ENCODE measurements around the gene PLPPR1.

The PLPPR1 gene

GRCh38 chr9:101128623-101129022, 100.1 kb downstream of the PLPPR1 start:
- H3K9me2 ChIP-seq (replicated peaks; ENCODE audit: low read depth, low read length), result no peaks in the 10 kb centered on the region
- no peaks in the 10 kb centered on the region for H3K36me3 ChIP-seq (ENCODE audit: insufficient read depth, low read length)
- no peaks in the 10 kb centered on the region for H3K9me3 ChIP-seq (ENCODE audit: insufficient read depth, low read depth, low read length)
- H3K27me3 ChIP-seq (ENCODE audit: insufficient read depth, low read length, poor library complexity, severe bottlenecking), result no peaks in the 10 kb centered on the region
- H3F3A ChIP-seq (ENCODE audit: low read depth), result no peaks in the 10 kb centered on the region
- no peak overlapping the region for H3K4me2 ChIP-seq (ENCODE audit: low read depth, low read length, poor library complexity, severe bottlenecking)
- no peak overlapping the region for H3K4me3 ChIP-seq (ENCODE audit: low read length, poor library complexity, severe bottlenecking)
- H3K9ac ChIP-seq (ENCODE audit: low read depth, low read length, poor library complexity, severe bottlenecking), result no peak overlapping the region
- no peaks in the 10 kb centered on the region for H3K4me1 ChIP-seq (ENCODE audit: insufficient read depth, low read length, poor library complexity, severe bottlenecking)
- H4K20me1 ChIP-seq (ENCODE audit: insufficient read depth, low read length, poor library complexity, severe bottlenecking), result no peaks in the 10 kb centered on the region
- no peaks in the 10 kb centered on the region for H3K79me2 ChIP-seq (ENCODE audit: insufficient read depth, low read length)
- H2AFZ ChIP-seq (ENCODE audit: low read length), result no peak overlapping the region
- no peak for TF ChIP-seq CTCF (conservative IDR thresholded peaks at IDR 0.05; ENCODE audit: low read length)
- TF ChIP-seq EZH2phosphoT487 (IDR thresholded peaks at IDR 0.05; ENCODE audit: borderline replicate concordance), result no peak

GRCh38 chr9:101130054-101130453, 101.5 kb downstream of the PLPPR1 start:
- no peaks in the 10 kb centered on the region for H4K20me1 ChIP-seq (ENCODE audit: insufficient read depth, low read length, poor library complexity, severe bottlenecking)

GRCh38 chr9:101131326-101131725, 102.8 kb downstream of the PLPPR1 start:
- no peaks in the 10 kb centered on the region for H3K27me3 ChIP-seq (ENCODE audit: insufficient read depth, low read length, poor library complexity, severe bottlenecking)

More at GRCh38 chr9:101130054-101130453, 101.5 kb downstream of the PLPPR1 start:
- Histone ChIP-seq H3K9me2 (replicated peaks; ENCODE audit: low read depth, low read length) (no peaks in the 10 kb centered on the region), H3K9me3 (ENCODE audit: insufficient read depth, low read depth, low read length) (no peaks in the 10 kb centered on the region), H2AFZ (ENCODE audit: low read length) (no peak overlapping the region), H3K27me3 (ENCODE audit: insufficient read depth, low read length, poor library complexity, severe bottlenecking) (no peaks in the 10 kb centered on the region), H3K79me2 (ENCODE audit: insufficient read depth, low read length) (no peaks in the 10 kb centered on the region), H3K4me1 (ENCODE audit: insufficient read depth, low read length, poor library complexity, severe bottlenecking) (no peaks in the 10 kb centered on the region), H3K9ac (ENCODE audit: low read depth, low read length, poor library complexity, severe bottlenecking) (no peak overlapping the region), H3K4me3 (ENCODE audit: low read length, poor library complexity, severe bottlenecking) (no peak overlapping the region), H3K4me2 (ENCODE audit: low read depth, low read length, poor library complexity, severe bottlenecking) (no peak overlapping the region), H3K36me3 (ENCODE audit: insufficient read depth, low read length) (no peaks in the 10 kb centered on the region), H3F3A (ENCODE audit: low read depth) (no peaks in the 10 kb centered on the region)
- no peak for TF ChIP-seq EZH2phosphoT487 (IDR thresholded peaks at IDR 0.05; ENCODE audit: borderline replicate concordance)
- TF ChIP-seq CTCF (conservative IDR thresholded peaks at IDR 0.05; ENCODE audit: low read length), result no peak

More at GRCh38 chr9:101131326-101131725, 102.8 kb downstream of the PLPPR1 start:
- Histone ChIP-seq H3K9me3 (ENCODE audit: insufficient read depth, low read depth, low read length) (no peaks in the 10 kb centered on the region), H3K9me2 (replicated peaks; ENCODE audit: low read depth, low read length) (no peaks in the 10 kb centered on the region), H3K36me3 (ENCODE audit: insufficient read depth, low read length) (no peaks in the 10 kb centered on the region), H3K9ac (ENCODE audit: low read depth, low read length, poor library complexity, severe bottlenecking) (no peak overlapping the region), H3K4me1 (ENCODE audit: insufficient read depth, low read length, poor library complexity, severe bottlenecking) (no peaks in the 10 kb centered on the region), H3K4me3 (ENCODE audit: low read length, poor library complexity, severe bottlenecking) (no peak overlapping the region), H3K79me2 (ENCODE audit: insufficient read depth, low read length) (no peaks in the 10 kb centered on the region), H4K20me1 (ENCODE audit: insufficient read depth, low read length, poor library complexity, severe bottlenecking) (no peaks in the 10 kb centered on the region), H2AFZ (ENCODE audit: low read length) (no peak overlapping the region), H3K4me2 (ENCODE audit: low read depth, low read length, poor library complexity, severe bottlenecking) (no peak overlapping the region), H3F3A (ENCODE audit: low read depth) (no peaks in the 10 kb centered on the region)
- TF ChIP-seq EZH2phosphoT487 (IDR thresholded peaks at IDR 0.05; ENCODE audit: borderline replicate concordance) (no peak), CTCF (conservative IDR thresholded peaks at IDR 0.05; ENCODE audit: low read length) (no peak)

All from Loucy (cell line).